ES-I3 (cell line): ENCODE measurements around the gene MUC6.

Experiments used
- H3K36me3 ChIP-seq: 2 replicates; pipeline ENCODE4 v1.6.1; 2013; ENCODE audit warnings: mild to moderate bottlenecking, low read length, control low read depth, moderate library complexity; ENCODE audit not compliant: insufficient read depth
- H3K4me1 ChIP-seq: 2 replicates; pipeline ENCODE4 v1.6.1; 2013; ENCODE audit warnings: mild to moderate bottlenecking, control low read depth, low read length; ENCODE audit not compliant: insufficient read depth
- H3K9ac ChIP-seq: 2 replicates; pipeline ENCODE4 v1.6.1; 2013; ENCODE audit warnings: low read depth, mild to moderate bottlenecking, low read length, moderate library complexity
- H3K9me3 ChIP-seq: 2 replicates; pipeline ENCODE4 v1.6.1; 2013; ENCODE audit warnings: mild to moderate bottlenecking, low read length, moderate library complexity; ENCODE audit not compliant: control insufficient read depth, insufficient read depth

MUC6 gene

DNA sequence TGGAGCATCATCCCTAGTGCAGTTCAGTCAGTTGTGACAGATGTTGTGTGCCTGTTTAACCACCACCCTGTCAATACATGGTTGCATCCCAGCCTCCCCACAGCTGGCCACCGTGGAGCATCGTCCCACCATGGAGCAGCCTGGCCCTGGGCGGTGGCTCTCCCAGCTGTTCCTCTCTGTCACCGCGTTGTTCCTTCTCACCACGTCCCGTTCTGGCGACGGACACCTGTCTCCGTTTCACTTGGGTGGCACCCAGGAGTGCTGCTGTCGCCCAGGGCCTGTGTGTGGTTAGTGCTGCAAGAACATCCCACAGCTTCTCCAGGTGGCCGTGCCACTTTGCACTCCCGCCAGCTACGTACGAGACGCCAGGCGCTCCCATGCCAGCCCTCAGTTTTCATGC is 26.5 kb downstream of the MUC6 start:
- Histone ChIP-seq H3K4me1 (no peaks in the 10 kb centered on the region), H3K9me3 (no peaks in the 10 kb centered on the region), H3K36me3 (peaks cover 14% of the 10 kb centered on the region), H3K9ac (no peak overlapping the region)

DNA sequence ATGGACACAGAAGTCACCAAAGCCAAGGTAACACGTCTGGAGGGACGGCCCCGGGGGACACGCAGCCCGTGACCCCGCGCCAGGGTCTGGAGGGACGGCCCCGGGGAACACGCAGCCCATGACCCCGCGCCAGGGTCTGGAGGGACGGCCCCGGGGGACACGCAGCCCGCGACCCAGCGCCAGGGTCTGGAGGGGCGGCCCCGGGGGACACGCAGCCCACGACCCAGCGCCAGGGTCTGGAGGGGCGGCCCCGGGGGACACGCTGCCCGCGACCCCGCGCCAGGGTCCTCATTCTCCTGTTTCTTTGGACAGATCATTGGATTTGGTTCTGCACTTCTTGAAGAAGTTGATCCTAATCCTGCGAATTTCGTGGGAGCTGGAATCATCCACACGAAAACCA is 27.1 kb downstream of the MUC6 start:
- H3K9ac ChIP-seq = no peak overlapping the region

DNA sequence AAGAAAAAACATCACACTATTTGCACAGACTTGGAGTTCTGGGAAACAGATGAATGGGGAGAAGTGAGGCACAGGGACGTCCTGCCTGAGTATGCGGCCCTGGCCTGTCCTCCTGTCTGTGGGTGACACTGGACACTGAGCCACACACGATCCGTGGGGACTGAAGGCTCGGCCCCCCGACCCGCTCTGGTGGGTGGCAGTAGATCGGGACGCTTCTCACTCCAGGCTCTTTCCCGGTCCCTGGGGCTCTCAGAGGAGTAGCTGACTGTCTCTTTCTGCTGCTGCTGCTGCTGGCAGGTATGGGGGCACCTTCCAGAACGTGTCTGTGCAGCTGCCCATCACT is 27.7 kb downstream of the MUC6 start:
- peaks cover 16% of the 10 kb centered on the region for H3K36me3 ChIP-seq
- H3K9me3 ChIP-seq = no peaks in the 10 kb centered on the region
- H3K9ac ChIP-seq = no peak overlapping the region
- H3K4me1 ChIP-seq = no peaks in the 10 kb centered on the region

More for the DNA sequence above, 27.1 kb downstream of the MUC6 start:
- no peaks in the 10 kb centered on the region for H3K4me1 ChIP-seq
- peaks cover 16% of the 10 kb centered on the region for H3K36me3 ChIP-seq
- no peaks in the 10 kb centered on the region for H3K9me3 ChIP-seq

DNA sequence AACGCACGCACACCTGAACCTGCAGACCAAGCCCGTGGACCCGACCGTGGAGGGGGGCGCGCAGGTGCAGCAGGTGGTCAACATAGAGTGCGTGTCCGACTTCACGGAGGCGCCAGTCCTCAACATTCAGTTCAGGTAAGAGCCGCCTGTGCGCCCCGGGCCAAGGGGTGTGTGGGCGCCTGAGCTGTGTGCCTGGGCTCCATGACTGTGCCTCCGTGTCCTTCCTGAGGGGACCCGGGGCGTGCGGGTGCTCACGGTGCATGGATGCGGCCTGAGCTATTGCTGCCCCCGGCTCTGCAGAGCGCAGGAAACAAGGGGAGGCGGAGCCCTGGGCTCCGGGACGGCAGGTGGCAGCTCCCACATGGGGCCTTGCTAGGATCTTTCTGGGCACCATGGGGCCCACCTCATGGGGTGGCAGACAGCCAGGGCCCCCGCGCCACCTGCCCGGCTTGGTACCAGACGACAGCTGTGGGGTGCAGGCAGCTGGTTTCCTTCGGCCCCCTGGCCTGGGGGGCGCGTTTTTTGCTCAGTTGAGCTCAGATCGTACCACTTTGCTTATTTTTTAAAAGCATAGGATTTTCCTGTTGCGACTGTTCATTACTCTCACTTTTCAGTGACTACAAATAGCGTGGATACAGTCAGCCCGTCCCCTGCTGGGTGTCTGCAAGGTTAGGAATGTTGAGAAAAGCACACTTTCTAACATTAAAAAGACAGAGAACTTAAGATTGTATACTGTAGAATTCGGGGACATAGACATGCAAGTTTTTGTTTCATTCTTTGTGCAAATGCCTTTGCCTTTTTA is 28.3 kb downstream of the MUC6 start:
- H3K9ac ChIP-seq = no peak overlapping the region
- H3K36me3 ChIP-seq = peaks cover 16% of the 10 kb centered on the region
- H3K4me1 ChIP-seq = no peaks in the 10 kb centered on the region
- H3K9me3 ChIP-seq = no peaks in the 10 kb centered on the region

DNA sequence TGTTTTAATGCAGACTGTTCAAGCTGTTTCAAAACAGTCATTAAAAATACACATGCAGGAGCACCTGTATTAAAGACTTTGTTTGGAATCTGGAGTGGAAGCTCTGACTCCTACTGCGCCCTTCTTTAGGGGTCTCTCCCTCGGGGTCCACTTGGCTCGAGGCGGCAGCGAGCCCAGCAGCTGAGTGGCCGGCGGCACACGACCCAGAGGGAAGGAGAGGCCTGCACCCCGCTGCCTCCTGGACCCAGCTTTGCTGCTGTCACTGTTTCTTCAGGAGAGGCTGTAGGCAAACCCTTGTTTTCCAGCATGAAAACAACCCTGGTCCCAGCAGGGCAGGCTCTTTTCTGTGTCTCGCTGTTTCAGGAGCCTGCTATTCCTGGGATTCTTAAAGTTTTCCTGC is 29.2 kb downstream of the MUC6 start:
- Histone ChIP-seq H3K9me3 (no peaks in the 10 kb centered on the region), H3K9ac (no peak overlapping the region), H3K36me3 (peaks cover 16% of the 10 kb centered on the region), H3K4me1 (no peaks in the 10 kb centered on the region)

DNA sequence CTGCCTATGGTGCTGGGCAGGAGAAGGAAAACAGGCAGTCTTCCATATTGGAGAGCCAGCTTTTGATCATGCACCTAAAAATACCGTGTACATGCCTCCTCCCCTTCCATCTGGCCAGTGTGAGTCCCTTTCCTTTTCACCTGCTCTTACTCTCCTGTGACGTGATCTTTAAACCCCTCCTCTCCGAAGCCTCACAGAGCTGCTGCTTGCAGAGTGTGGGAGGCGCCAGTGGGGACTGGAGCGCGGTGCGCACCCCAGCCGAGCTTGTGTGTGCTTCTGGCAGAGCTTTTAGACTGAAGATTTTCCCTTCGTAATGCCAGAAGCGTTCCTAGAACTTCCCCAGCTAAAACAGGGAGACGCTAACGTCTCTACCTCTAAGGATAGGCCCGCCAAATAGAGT is 29.8 kb downstream of the MUC6 start:
- no peaks in the 10 kb centered on the region for H3K4me1 ChIP-seq
- H3K9ac ChIP-seq = no peak overlapping the region
- H3K36me3 ChIP-seq = peaks cover 16% of the 10 kb centered on the region
- H3K9me3 ChIP-seq = no peaks in the 10 kb centered on the region

DNA sequence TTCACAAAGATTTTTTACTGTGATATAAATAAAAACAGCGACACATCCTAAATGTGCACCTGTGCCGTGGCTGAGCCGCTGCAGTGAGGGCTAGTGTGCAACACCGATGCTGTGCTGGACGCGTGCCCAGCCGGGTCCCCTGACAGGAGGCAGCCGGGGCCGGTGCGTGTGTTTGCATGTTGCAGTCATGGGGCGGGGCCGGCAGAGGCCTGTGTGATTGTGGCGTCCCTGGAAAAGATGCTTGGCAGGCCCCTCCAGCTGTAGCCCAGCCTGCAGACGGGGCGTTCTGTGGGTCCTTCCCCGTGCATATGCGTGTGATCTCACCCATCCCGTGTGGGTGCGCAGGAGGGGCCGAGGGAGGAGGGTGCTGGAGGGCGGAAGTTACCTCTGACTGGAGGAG is 30.6 kb downstream of the MUC6 start:
- H3K4me1 ChIP-seq = no peaks in the 10 kb centered on the region
- no peaks in the 10 kb centered on the region for H3K9me3 ChIP-seq
- H3K9ac ChIP-seq = no peak overlapping the region
- peaks cover 15% of the 10 kb centered on the region for H3K36me3 ChIP-seq

DNA sequence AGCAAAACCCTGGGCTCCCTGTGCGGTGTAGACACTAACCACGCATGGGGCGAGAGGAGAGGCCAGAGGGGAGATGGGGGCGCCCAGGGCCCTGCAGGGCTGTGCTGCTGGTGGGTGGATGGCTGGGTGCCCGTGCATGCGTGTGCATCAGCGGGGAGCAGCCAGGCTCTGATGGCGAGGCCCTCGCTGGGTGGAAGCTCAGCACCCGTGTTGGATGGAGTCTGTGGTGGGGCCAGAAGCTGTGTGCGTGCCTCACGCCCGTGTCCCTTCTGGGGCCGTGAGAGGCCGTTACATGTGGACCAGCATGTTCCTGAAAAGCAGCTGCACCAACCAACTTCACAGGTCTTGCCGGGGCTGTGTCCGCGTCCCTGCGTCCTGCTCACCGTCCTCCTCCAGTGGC is 33.4 kb downstream of the MUC6 start:
- Histone ChIP-seq H3K4me1 (no peaks in the 10 kb centered on the region), H3K36me3 (peaks cover 7% of the 10 kb centered on the region), H3K9me3 (no peaks in the 10 kb centered on the region), H3K9ac (no peak overlapping the region)

DNA sequence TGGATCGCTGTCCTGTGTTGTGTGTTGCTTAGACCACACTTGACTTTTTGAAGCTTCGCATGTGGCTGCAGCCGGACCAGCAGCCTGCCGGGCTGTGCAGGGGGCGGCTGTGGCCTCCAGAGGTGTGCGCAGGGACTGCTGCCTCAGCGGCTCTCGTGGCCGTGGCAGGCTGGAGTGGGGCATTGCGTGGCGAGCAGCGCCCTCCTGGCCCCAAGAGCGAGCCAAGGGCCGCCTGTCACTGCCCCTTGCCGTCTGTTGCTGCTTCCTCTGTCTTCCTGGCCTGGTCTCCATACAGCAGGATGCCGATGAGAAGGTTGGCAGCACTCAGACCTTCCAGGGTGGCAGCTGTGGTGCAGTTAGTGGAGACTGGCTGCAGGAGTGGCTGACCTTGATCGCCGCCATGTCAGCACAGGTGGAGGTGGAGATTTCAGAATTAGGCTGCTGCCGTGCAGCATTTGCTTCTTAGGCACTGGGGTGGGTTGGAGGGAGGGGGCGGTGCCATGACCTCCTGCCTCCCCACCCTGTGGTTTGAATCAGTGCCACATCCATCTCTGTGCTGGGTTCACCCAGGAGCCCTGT is 34.0 kb downstream of the MUC6 start:
- no peak overlapping the region for H3K9ac ChIP-seq
- peaks cover 7% of the 10 kb centered on the region for H3K36me3 ChIP-seq

DNA sequence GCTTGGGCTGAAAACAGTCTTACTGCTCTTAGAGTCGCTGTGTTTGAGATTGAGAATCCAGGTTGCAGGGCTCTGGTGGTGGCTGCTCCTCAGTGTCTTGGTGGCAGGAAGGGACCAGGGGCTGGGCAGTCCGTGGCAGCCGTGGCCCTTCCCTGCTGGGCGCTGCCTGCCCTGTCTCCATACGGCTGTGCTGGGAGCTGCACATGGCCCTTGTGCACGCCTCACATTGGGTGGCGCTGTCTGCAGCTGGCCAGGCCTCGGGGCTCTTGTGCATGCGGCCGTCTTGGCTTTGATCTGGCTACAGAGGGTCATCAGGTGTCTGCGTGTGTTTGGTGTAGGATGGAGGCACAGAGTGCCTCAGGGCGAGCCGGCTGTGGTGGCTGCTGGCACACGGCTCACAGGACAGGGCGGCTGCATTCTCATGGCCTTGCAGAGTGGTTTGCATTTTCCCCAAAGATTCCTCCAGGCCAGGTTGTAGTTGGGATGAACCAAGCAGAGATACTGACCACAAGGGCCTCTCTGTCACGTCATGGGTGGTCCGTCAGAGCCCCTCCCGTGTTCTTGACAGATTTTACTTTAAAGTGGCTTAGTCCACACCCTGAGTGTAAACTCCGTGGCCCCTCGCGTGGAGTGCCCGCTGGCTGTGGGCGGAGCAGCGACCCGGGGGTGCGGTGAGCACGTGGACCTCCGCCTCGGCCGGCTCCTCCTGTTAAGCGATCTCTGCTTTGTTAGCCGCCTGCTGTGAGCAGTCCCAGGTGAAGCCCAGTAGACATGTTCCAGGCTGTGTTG is 34.7 kb downstream of the MUC6 start:
- no peaks in the 10 kb centered on the region for H3K4me1 ChIP-seq
- H3K9me3 ChIP-seq = no peaks in the 10 kb centered on the region
- H3K36me3 ChIP-seq = peaks cover 7% of the 10 kb centered on the region
- no peak overlapping the region for H3K9ac ChIP-seq

More for the DNA sequence above, 34.0 kb downstream of the MUC6 start:
- Histone ChIP-seq H3K9me3 (no peaks in the 10 kb centered on the region), H3K4me1 (no peaks in the 10 kb centered on the region)

DNA sequence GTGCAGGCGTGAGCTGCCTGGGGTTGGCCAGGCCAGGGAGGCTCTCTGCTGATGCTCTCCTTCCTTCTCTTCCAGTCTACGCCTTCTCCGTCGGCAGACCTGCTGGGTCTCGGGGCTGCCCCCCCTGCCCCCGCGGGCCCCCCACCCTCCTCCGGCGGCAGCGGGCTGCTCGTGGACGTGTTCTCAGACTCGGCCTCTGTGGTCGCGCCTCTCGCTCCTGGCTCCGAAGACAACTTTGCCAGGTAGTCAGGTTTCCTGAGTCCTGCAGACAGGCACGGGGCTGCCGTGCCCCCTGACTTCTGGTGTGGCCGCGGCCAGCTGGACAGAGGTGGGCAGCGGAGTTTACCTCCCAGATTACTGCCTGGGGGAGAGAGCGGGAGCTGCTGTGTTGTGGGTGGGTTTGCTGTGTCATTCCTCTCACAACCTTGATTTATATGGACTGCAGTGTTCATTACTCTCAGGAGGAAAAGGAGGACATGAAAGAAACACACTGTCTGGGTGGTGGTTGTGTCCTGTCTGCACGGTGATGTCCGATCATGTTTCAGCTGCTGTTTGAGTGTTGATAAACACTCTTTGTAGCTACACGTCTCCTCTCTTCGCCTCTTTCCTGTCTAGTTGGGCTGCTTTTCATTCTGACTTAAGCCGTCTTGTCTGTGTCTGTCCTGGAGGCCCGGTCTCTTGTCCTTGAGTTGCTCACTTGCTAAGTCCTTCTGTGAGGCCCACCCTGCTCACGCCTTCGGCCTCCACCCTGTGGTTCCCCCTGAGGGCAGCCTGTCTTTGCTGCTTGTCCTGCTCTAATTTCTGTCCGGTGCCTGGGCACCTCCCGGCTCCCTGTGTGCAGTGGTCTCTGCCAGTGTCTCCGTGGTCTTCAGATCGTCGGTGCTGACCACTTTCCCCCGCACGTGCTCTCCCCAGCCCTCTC is 35.9 kb downstream of the MUC6 start:
- Histone ChIP-seq H3K9me3 (no peaks in the 10 kb centered on the region), H3K36me3 (peaks cover 11% of the 10 kb centered on the region), H3K9ac (no peak overlapping the region), H3K4me1 (no peaks in the 10 kb centered on the region)

DNA sequence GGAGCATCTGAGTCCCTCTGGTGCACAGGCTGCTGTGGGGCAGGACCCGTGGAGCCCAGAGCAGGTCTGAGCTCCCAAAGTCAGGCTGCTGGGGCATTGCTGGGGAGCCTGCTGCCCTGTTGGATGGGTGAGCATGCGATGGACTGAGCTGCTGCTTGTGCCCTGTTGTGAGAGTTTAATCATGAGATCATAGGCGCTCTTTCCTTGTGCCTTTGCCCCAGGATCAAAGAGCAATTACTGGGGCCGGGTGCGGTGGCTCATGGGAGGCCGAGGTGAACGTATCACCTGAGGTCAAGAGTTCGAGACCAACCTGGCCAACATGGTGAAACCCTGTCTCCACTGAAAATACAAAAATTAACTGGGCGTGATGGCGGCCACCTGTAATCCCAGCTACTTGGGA is 37.5 kb downstream of the MUC6 start:
- Histone ChIP-seq H3K9ac (no peak overlapping the region), H3K4me1 (no peaks in the 10 kb centered on the region), H3K36me3 (peaks cover 15% of the 10 kb centered on the region)

DNA sequence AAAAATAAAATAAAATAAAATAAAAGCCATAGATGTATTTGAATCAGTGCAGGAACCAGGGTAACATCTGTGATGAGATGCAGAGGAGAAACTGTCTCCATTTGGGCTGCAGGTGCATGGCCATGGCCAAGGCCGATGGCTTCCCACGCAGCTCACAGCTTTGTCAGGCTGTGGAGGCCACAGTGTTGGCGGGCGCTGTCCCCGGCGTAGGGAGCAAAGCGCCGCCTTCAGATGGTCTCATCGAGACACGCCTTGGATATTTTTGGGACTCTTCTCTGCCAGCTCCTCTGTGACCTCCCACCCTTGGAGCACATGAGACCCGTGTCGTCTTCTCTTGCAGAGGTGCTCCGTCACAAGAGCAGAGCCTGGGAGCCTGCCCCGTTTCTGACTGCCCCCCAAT is 38.6 kb downstream of the MUC6 start:
- H3K36me3 ChIP-seq = peaks cover 15% of the 10 kb centered on the region
- no peaks in the 10 kb centered on the region for H3K9me3 ChIP-seq
- H3K4me1 ChIP-seq = no peaks in the 10 kb centered on the region
- no peak overlapping the region for H3K9ac ChIP-seq

More for the DNA sequence above, 37.5 kb downstream of the MUC6 start:
- H3K9me3 ChIP-seq = no peaks in the 10 kb centered on the region

DNA sequence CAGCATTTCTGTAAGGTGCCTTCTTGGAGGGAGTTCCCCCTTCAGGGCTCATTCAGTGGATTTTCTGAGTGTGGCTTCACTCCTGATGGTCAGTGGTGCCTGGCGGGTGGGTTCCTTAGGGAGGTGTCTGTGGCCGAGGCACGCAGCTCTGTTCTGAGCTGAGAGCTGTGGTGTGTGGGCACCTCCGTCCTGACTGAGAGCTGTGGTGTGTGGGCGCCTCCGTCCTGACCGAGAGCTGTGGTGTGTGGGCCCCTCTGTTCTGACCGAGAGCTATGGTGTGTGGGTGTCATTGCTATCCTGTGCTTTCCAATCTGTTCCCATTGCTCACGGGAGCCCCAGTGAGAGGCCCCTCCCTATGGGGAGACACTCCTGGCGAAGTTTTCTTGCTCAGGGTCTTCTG is 39.8 kb downstream of the MUC6 start:
- peaks cover 15% of the 10 kb centered on the region for H3K36me3 ChIP-seq
- no peaks in the 10 kb centered on the region for H3K4me1 ChIP-seq
- H3K9ac ChIP-seq = no peak overlapping the region
- no peaks in the 10 kb centered on the region for H3K9me3 ChIP-seq
